ENCODE measurements around the gene MEGF11.

DNA sequence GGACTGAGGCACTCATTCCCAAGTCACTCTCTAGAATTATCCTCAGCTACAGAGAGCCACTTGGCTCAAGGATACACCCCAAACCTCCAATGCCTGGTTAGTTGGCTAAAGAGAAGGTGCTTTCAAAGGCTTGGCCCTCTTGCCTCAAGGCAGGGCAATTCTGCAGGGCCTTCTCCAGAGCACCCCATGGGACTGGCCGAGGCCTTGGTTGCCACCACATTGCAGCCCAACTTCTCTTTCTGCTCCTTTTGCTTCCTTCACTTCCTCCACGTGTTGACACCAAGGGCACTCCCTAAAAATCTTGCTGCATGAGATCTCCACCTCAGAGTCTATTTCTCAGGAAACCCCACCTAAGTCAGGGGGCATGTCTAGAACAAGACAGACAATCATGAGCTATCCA is 36.7 kb downstream of the MEGF11 start:
- TF ChIP-seq, protein P1, sequence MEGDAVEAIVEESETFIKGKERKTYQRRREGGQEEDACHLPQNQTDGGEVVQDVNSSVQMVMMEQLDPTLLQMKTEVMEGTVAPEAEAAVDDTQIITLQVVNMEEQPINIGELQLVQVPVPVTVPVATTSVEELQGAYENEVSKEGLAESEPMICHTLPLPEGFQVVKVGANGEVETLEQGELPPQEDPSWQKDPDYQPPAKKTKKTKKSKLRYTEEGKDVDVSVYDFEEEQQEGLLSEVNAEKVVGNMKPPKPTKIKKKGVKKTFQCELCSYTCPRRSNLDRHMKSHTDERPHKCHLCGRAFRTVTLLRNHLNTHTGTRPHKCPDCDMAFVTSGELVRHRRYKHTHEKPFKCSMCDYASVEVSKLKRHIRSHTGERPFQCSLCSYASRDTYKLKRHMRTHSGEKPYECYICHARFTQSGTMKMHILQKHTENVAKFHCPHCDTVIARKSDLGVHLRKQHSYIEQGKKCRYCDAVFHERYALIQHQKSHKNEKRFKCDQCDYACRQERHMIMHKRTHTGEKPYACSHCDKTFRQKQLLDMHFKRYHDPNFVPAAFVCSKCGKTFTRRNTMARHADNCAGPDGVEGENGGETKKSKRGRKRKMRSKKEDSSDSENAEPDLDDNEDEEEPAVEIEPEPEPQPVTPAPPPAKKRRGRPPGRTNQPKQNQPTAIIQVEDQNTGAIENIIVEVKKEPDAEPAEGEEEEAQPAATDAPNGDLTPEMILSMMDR (IDR thresholded peaks at IDR 0.05), result no peak
- TF ChIP-seq MAZ (IDR thresholded peaks at IDR 0.05; ENCODE audit: borderline replicate concordance, low read depth, low read length) (no peak), POLR2A (IDR thresholded peaks at IDR 0.05; ENCODE audit: low read length) (no peak), SMC3 (IDR thresholded peaks at IDR 0.05) (no peak), ZC3H11A (IDR thresholded peaks at IDR 0.05) (no peak), EP300 (IDR thresholded peaks at IDR 0.05) (no peak), CEBPB (IDR thresholded peaks at IDR 0.05) (no peak), CBX8 (IDR thresholded peaks at IDR 0.05) (no peak), PHF8 (IDR thresholded peaks at IDR 0.05; ENCODE audit: borderline replicate concordance, low read depth) (no peak), RCOR1 (IDR thresholded peaks at IDR 0.05; ENCODE audit: low read depth, low read length) (no peak), RFX5 (IDR thresholded peaks at IDR 0.05) (no peak)
- TF ChIP-seq, protein P2, sequence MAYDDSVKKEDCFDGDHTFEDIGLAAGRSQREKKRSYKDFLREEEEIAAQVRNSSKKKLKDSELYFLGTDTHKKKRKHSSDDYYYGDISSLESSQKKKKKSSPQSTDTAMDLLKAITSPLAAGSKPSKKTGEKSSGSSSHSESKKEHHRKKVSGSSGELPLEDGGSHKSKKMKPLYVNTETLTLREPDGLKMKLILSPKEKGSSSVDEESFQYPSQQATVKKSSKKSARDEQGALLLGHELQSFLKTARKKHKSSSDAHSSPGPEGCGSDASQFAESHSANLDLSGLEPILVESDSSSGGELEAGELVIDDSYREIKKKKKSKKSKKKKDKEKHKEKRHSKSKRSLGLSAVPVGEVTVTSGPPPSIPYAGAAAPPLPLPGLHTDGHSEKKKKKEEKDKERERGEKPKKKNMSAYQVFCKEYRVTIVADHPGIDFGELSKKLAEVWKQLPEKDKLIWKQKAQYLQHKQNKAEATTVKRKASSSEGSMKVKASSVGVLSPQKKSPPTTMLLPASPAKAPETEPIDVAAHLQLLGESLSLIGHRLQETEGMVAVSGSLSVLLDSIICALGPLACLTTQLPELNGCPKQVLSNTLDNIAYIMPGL (CRISPR knock-in tag; IDR thresholded peaks at IDR 0.05; ENCODE audit: borderline replicate concordance), result no peak
- TF ChIP-seq, protein P3, sequence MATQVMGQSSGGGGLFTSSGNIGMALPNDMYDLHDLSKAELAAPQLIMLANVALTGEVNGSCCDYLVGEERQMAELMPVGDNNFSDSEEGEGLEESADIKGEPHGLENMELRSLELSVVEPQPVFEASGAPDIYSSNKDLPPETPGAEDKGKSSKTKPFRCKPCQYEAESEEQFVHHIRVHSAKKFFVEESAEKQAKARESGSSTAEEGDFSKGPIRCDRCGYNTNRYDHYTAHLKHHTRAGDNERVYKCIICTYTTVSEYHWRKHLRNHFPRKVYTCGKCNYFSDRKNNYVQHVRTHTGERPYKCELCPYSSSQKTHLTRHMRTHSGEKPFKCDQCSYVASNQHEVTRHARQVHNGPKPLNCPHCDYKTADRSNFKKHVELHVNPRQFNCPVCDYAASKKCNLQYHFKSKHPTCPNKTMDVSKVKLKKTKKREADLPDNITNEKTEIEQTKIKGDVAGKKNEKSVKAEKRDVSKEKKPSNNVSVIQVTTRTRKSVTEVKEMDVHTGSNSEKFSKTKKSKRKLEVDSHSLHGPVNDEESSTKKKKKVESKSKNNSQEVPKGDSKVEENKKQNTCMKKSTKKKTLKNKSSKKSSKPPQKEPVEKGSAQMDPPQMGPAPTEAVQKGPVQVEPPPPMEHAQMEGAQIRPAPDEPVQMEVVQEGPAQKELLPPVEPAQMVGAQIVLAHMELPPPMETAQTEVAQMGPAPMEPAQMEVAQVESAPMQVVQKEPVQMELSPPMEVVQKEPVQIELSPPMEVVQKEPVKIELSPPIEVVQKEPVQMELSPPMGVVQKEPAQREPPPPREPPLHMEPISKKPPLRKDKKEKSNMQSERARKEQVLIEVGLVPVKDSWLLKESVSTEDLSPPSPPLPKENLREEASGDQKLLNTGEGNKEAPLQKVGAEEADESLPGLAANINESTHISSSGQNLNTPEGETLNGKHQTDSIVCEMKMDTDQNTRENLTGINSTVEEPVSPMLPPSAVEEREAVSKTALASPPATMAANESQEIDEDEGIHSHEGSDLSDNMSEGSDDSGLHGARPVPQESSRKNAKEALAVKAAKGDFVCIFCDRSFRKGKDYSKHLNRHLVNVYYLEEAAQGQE (IDR thresholded peaks at IDR 0.05), result no peak
- TF ChIP-seq, protein P4, sequence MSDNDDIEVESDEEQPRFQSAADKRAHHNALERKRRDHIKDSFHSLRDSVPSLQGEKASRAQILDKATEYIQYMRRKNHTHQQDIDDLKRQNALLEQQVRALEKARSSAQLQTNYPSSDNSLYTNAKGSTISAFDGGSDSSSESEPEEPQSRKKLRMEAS (IDR thresholded peaks at IDR 0.05), result no peak
